HL-60 (cell line): Measurements from ENCODE around the gene TAF11L11.
"Not testable (repeated sequence)": the region's sequence is repeated elsewhere in the genome, so short reads cannot be mapped to it uniquely, and the experiment has no call there.

Experiments used
- GABPA ChIP-seq: IDR thresholded peaks from 2 replicates; pipeline ENCODE4 v1.6.1; 2012; ENCODE audit warnings: low read depth
- POLR2AphosphoS5 ChIP-seq: IDR thresholded peaks from 2 replicates; pipeline ENCODE4 v1.6.1; 2012; ENCODE audit warnings: low read depth
- SPI1 ChIP-seq: IDR thresholded peaks from 2 replicates; pipeline ENCODE4 v1.6.1; 2012; ENCODE audit warnings: low read depth, mild to moderate bottlenecking, borderline replicate concordance
- TF ChIP-seq, protein P1 (sequence below): IDR thresholded peaks from one replicate; pipeline ENCODE4 v1.5.1; 2011; ENCODE audit warnings: low read length, control low read depth, inconsistent platforms; ENCODE audit not compliant: insufficient read depth
- TF ChIP-seq, protein P2 (sequence below): IDR thresholded peaks from 2 replicates; pipeline ENCODE4 v1.6.1; 2012; ENCODE audit warnings: low read depth; ENCODE audit not compliant: insufficient replicate concordance

DNA sequence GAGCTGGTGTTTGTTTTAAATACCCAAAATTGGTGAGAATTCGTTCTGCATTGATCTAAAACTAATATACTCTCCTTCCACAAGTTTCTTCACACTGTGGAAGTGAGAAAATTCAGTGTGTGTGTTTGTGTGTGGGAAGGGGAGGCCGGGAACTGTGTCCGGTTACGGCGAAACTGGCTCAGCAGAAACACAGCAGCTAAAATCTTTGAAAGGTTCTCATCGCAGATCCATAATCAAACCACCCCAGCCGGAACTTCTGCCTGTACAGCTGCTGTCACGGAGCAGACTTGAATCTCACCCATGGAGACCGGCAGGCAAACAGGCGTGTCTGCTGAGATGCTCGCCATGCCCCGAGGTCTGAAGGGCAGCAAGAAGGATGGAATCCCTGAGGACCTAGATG, 27.8 kb downstream of the TAF11L11 start, which contains the start of gene TAF11L13:
- TF ChIP-seq, protein P1, sequence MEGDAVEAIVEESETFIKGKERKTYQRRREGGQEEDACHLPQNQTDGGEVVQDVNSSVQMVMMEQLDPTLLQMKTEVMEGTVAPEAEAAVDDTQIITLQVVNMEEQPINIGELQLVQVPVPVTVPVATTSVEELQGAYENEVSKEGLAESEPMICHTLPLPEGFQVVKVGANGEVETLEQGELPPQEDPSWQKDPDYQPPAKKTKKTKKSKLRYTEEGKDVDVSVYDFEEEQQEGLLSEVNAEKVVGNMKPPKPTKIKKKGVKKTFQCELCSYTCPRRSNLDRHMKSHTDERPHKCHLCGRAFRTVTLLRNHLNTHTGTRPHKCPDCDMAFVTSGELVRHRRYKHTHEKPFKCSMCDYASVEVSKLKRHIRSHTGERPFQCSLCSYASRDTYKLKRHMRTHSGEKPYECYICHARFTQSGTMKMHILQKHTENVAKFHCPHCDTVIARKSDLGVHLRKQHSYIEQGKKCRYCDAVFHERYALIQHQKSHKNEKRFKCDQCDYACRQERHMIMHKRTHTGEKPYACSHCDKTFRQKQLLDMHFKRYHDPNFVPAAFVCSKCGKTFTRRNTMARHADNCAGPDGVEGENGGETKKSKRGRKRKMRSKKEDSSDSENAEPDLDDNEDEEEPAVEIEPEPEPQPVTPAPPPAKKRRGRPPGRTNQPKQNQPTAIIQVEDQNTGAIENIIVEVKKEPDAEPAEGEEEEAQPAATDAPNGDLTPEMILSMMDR = not testable (repeated sequence)
- TF ChIP-seq POLR2AphosphoS5, GABPA, SPI1: not testable (repeated sequence)
- TF ChIP-seq, protein P2, sequence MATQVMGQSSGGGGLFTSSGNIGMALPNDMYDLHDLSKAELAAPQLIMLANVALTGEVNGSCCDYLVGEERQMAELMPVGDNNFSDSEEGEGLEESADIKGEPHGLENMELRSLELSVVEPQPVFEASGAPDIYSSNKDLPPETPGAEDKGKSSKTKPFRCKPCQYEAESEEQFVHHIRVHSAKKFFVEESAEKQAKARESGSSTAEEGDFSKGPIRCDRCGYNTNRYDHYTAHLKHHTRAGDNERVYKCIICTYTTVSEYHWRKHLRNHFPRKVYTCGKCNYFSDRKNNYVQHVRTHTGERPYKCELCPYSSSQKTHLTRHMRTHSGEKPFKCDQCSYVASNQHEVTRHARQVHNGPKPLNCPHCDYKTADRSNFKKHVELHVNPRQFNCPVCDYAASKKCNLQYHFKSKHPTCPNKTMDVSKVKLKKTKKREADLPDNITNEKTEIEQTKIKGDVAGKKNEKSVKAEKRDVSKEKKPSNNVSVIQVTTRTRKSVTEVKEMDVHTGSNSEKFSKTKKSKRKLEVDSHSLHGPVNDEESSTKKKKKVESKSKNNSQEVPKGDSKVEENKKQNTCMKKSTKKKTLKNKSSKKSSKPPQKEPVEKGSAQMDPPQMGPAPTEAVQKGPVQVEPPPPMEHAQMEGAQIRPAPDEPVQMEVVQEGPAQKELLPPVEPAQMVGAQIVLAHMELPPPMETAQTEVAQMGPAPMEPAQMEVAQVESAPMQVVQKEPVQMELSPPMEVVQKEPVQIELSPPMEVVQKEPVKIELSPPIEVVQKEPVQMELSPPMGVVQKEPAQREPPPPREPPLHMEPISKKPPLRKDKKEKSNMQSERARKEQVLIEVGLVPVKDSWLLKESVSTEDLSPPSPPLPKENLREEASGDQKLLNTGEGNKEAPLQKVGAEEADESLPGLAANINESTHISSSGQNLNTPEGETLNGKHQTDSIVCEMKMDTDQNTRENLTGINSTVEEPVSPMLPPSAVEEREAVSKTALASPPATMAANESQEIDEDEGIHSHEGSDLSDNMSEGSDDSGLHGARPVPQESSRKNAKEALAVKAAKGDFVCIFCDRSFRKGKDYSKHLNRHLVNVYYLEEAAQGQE = not testable (repeated sequence)
